ENCODE data around the gene TRPC3.
A peak's percentile ranks its signal among the peaks of the same experiment; 100 is the strongest.
"Not testable (repeated sequence)": the region's sequence is repeated elsewhere in the genome, so short reads cannot be mapped to it uniquely, and the experiment has no call there.

The TRPC3 gene

GRCh38 chr4:121946644-121947043 is 5.2 kb downstream of the TRPC3 start:
- no peak for DNase-seq

GRCh38 chr4:121943941-121944340 is 7.9 kb downstream of the TRPC3 start:
- DNase-seq = no peak

- no peak for DNase-seq
Observed at GRCh38 chr4:121939690-121940089, 12.2 kb downstream of the TRPC3 start.

GRCh38 chr4:121938282-121939092 is 13.4 kb downstream of the TRPC3 start:
- DNase-seq = no peak

- DNase-seq = no peak
Observed at GRCh38 chr4:121936101-121936500, 15.8 kb downstream of the TRPC3 start.

- DNase-seq = no peak
Observed at GRCh38 chr4:121934635-121935034, 17.2 kb downstream of the TRPC3 start.

GRCh38 chr4:121932212-121932974 is 19.5 kb downstream of the TRPC3 start:
- no peak for DNase-seq

- DNase-seq = no peak
Observed at GRCh38 chr4:121930304-121930703, 21.6 kb downstream of the TRPC3 start.

GRCh38 chr4:121927948-121928347 is 23.9 kb downstream of the TRPC3 start:
- no peak for DNase-seq

- not testable (repeated sequence) for DNase-seq
Observed at GRCh38 chr4:121926490-121926889, 25.4 kb downstream of the TRPC3 start.

GRCh38 chr4:121923306-121923705 is 28.6 kb downstream of the TRPC3 start:
- peak in 1 of 2 donors; percentile 28 for DNase-seq

GRCh38 chr4:121913667-121914066 is 38.2 kb downstream of the TRPC3 start:
- DNase-seq = no peak

GRCh38 chr4:121908346-121908745 is 43.5 kb downstream of the TRPC3 start:
- DNase-seq = no peak

- DNase-seq = peak; percentile 68 to 70
Observed at GRCh38 chr4:121900132-121900983, 51.5 kb downstream of the TRPC3 start.

GRCh38 chr4:121898150-121898549 is 53.7 kb downstream of the TRPC3 start:
- no peak for DNase-seq

- no peak for DNase-seq
Observed at GRCh38 chr4:121888134-121888533, 63.7 kb downstream of the TRPC3 start.

- DNase-seq = no peak
Observed at GRCh38 chr4:121885115-121885514, 66.7 kb downstream of the TRPC3 start.

- DNase-seq = peak; percentile 11 to 17
Observed at GRCh38 chr4:121881158-121881557, 70.7 kb downstream of the TRPC3 start.

GRCh38 chr4:121879135-121879534 is 72.7 kb downstream of the TRPC3 start:
- DNase-seq = no peak

- DNase-seq = no peak
Observed at GRCh38 chr4:121877041-121877773, 74.7 kb downstream of the TRPC3 start.

- no peak for DNase-seq
Observed at GRCh38 chr4:121876070-121876469, 75.8 kb downstream of the TRPC3 start.

- DNase-seq = no peak
Observed at GRCh38 chr4:121875652-121876051, 76.2 kb downstream of the TRPC3 start.
